Fibroblast of skin of left quadriceps (primary cell): ENCODE data around the gene CABCOCO1.
A peak's percentile ranks its signal among the peaks of the same experiment; 100 is the strongest.

ENCODE experiments used
- DNase-seq, 2 experiments: peaks; one replicate each; pipeline ENCODE4 v3.0.0-alpha.2; 2013; ENCODE audit warnings: low read depth in 2 of 2

CABCOCO1 gene

GRCh38 chr10:61754587-61755550 lies 92.1 kb downstream of the CABCOCO1 start:
- no peak for DNase-seq

- no peak for DNase-seq
Observed at GRCh38 chr10:61757001-61757400, 94.3 kb downstream of the CABCOCO1 start.

GRCh38 chr10:61757525-61758397 lies 95.0 kb downstream of the CABCOCO1 start:
- DNase-seq: no peak

GRCh38 chr10:61758433-61758832 lies 95.7 kb downstream of the CABCOCO1 start:
- no peak for DNase-seq

GRCh38 chr10:61759751-61760150 lies 97.0 kb downstream of the CABCOCO1 start:
- no peak for DNase-seq

- DNase-seq: peak; percentile 61 to 70
Observed at GRCh38 chr10:61760943-61761824, 98.5 kb downstream of the CABCOCO1 start.

- DNase-seq: no peak
Observed at GRCh38 chr10:61761825-61762217, 99.1 kb downstream of the CABCOCO1 start.

- DNase-seq: no peak
Observed at GRCh38 chr10:61763778-61764177, 101.0 kb downstream of the CABCOCO1 start.

GRCh38 chr10:61764486-61764885 lies 101.8 kb downstream of the CABCOCO1 start:
- DNase-seq: no peak

GRCh38 chr10:61765176-61766087 lies 102.7 kb downstream of the CABCOCO1 start:
- no peak for DNase-seq

GRCh38 chr10:61766927-61767326 lies 104.2 kb downstream of the CABCOCO1 start:
- no peak for DNase-seq

- no peak for DNase-seq
Observed at GRCh38 chr10:61774031-61774430, 111.3 kb downstream of the CABCOCO1 start.

GRCh38 chr10:61775111-61775510 lies 112.4 kb downstream of the CABCOCO1 start:
- no peak for DNase-seq

- no peak for DNase-seq
Observed at GRCh38 chr10:61776615-61777266, 114.0 kb downstream of the CABCOCO1 start.

- DNase-seq: no peak
Observed at GRCh38 chr10:61778137-61778536, 115.4 kb downstream of the CABCOCO1 start.

- DNase-seq: no peak
Observed at GRCh38 chr10:61779276-61779675, 116.5 kb downstream of the CABCOCO1 start.

- DNase-seq: peak; percentile 72 to 75
Observed at GRCh38 chr10:61779950-61780659, 117.4 kb downstream of the CABCOCO1 start.

GRCh38 chr10:61780732-61781131 lies 118.0 kb downstream of the CABCOCO1 start:
- DNase-seq: no peak

GRCh38 chr10:61781969-61782403 lies 119.3 kb downstream of the CABCOCO1 start:
- DNase-seq: no peak
